Epithelial cell of proximal tubule (primary cell): ENCODE data around the gene LIG3. TPM values are rescaled to one million over a fixed set of nuclear protein-coding genes. Genes with fewer than 3 reads are reported as not detected.
"Not testable (repeated sequence)": the region's sequence is repeated elsewhere in the genome, so short reads cannot be mapped to it uniquely, and the experiment has no call there.

ENCODE experiments used
- DNase-seq: peaks from one replicate; pipeline ENCODE4 v3.0.0-alpha.2; 2011; ENCODE audit warnings: low read depth
- H3K4me3 ChIP-seq: 2 replicates; pipeline ENCODE4 v1.5.1; 2011; ENCODE audit warnings: low read depth, mild to moderate bottlenecking, low read length
- total RNA-seq: library from RNA; depleted of rRNA; stranded (reverse); fragments of >200 nt; gene quantifications from 2 replicates; pipeline ENCODE4 v1.2.3, GENCODE V29; 2015
- TF ChIP-seq, protein P1 (sequence below): conservative IDR thresholded peaks from 2 replicates; pipeline ENCODE4 v1.5.1; 2012; ENCODE audit warnings: low read depth, mild to moderate bottlenecking, low read length

The LIG3 gene
- 36.2 and 40.9 TPM in 2 replicates for total RNA-seq

DNA sequence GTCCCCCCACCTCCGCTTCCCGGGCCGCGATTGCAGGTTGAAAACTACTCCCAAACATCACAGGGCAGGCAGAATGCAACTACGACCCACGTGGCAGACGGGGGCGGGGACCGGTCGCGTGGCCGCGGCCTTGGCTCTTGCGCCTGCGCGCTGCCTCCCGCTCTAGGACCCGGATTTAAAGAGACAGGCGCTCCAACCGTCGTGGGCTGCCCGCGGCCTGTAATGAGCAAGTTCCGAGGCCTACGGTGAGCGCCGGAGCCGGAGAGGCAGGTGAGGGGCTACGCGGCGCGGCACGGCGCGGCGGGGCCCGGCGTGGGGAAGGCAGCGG is at the start of gene LIG3:
Gene LIG3, plus strand, starts transcription at position 160 of the 328 bp plus-strand sequence. CDS start 2,494 bp downstream, outside the sequence.
- TF ChIP-seq, protein P1, sequence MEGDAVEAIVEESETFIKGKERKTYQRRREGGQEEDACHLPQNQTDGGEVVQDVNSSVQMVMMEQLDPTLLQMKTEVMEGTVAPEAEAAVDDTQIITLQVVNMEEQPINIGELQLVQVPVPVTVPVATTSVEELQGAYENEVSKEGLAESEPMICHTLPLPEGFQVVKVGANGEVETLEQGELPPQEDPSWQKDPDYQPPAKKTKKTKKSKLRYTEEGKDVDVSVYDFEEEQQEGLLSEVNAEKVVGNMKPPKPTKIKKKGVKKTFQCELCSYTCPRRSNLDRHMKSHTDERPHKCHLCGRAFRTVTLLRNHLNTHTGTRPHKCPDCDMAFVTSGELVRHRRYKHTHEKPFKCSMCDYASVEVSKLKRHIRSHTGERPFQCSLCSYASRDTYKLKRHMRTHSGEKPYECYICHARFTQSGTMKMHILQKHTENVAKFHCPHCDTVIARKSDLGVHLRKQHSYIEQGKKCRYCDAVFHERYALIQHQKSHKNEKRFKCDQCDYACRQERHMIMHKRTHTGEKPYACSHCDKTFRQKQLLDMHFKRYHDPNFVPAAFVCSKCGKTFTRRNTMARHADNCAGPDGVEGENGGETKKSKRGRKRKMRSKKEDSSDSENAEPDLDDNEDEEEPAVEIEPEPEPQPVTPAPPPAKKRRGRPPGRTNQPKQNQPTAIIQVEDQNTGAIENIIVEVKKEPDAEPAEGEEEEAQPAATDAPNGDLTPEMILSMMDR = no peak
- H3K4me3 ChIP-seq = peak within 1 kb of the TSS; percentile 93
- DNase-seq = no peak

DNA sequence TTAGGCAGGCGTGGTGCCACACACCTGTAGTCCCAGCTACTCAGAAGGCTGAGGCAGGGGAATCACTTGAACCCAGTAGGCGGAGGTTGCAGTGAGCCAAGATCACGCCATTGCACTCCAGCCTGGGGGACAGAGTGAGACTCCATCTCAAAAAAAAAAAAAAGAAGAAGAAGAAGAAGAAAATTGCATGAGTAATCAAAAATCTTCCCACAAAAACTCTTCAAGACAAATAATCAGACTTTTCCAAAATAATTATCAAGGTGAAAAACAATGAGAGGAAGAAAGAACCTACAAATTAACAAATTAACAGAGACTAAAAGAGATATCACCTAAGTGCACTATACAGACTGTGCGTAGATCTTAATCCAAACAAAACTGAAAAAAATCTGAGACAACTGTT is 29.5 kb upstream of the LIG3 start:
- H3K4me3 ChIP-seq, DNase-seq: not testable (repeated sequence)

DNA sequence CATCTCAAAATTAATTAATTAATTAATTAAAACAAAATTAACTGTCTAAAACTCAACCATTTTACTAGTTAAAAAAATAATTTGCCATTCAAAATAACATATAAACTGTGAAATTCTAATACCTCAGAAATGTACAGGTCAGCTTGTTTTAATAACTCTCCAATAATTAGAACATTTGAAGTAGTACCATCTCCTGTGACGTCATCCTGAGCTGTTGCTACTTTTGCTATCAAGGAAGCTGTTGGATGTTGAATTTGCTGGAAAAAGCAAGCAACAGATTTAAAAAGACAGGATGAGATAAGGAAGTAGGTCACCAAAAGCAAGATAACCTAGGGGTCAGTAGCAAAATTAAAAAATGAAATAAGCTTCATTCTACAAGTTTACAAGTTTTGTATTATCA is 21.9 kb upstream of the LIG3 start:
- no peak overlapping the region for H3K4me3 ChIP-seq
- DNase-seq = no peak
- TF ChIP-seq, protein P1 = no peak

DNA sequence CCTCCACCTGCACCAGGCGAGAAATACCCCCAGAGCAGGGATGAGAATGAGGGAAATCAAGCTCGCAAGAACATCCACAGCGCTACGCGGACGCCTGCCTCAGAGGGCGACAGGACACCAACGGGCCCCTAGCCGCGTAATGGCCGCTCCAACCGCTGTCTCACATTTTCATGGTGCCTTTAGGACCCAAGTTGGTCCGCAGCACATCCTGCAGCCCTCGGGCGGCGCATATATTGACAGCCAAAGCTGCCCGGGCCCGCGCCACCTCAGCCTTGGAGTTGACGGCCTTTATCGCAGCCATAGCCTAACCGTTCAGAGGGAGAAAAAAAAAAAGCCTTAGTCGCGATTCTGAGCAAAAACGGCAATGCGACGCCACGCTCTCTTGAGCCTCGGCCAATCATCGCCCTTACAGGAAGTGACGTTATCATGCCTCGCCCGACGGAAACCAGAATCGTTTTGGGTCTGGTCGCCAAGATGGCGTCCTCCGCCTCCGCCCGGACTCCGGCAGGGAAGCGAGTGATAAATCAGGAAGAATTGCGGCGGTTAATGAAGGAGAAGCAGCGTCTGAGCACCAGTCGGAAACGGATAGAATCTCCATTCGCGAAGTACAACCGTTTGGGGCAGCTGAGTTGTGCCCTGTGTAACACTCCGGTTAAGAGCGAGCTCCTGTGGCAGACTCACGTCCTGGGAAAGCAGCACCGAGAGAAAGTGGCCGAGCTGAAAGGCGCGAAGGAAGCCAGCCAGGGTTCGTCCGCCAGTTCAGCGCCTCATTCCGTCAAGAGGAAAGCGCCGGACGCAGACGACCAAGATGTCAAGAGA is 19.0 kb upstream of the LIG3 start, which contains the start of the genes CCT6B and ZNF830:
Gene CCT6B, minus strand, starts transcription at position 368 of the 819 bp plus-strand sequence. Its CDS starts 67 bp downstream, at position 301.
Gene ZNF830, plus strand, starts transcription at position 448 of the 819 bp plus-strand sequence. Its CDS starts 27 bp downstream, at position 475.
- peak within 1 kb of the TSS; percentile 87 for H3K4me3 ChIP-seq
- peak; percentile 71 for DNase-seq
- TF ChIP-seq, protein P1 = no peak

DNA sequence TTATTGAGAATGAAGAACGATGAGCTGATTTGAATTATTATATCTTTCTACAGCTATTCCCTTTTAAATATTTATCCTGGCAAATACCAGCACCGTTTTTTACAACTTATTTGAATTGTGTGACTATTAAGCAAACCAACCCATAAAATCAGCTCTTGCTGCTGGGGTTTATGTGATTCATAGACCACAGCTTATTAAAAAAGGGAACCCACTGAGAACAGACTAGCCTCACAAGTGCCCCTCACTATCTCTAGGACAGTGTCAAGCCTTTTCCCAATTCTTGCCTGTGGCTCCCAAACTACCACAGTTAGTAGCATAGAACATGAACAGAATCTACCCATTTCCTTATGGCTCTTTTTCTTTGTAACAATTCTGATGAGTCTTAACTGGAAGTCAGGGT is 6.1 kb upstream of the LIG3 start:
- TF ChIP-seq, protein P1 = no peak
- DNase-seq = no peak
- no peak overlapping the region for H3K4me3 ChIP-seq

DNA sequence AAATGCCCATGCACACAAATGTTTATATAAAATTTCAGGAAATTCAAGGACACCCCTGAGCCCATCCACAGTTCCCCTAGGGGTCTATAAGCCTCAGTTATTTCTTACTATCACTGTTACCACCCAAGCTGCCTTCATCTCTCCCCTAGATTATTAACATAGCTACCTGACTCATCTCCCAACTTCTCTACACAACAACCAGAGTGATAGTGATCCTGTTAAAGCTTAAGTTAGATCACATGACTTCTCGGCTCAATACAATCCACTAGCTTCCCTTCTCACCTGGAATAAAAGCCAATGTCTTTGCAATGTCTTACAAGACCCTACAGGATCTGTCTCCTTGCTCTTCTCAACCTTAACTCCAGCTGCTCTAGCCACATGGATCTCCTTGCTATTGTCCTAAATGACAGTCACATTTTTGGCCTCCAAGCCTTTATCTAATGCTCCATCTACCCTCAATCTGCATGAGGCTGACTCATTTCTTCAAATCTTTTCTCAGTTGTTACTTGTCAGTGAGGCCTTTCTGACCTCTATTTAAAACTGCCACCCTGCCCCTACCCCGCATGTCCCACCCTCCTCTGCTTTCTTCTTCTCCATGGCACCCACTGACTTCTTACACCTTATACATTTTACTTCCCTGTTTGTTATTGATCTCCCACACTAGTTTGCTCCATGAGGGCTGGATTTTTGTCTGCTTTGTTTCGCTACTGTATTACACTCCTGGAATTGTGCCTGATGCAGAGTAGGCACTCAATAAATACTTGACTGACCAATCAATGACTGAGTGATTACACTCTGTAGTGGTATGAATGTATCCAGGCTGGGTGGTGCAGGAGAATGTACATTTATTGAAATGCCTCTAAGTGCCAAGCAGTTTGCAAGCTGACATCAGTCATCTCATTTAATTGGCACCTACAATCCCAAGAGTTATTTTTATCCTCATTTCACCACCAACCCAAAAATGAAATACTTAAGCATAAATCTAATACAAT is 5.2 kb upstream of the LIG3 start:
- no peak for DNase-seq
- TF ChIP-seq, protein P1 = no peak
- no peak overlapping the region for H3K4me3 ChIP-seq

DNA sequence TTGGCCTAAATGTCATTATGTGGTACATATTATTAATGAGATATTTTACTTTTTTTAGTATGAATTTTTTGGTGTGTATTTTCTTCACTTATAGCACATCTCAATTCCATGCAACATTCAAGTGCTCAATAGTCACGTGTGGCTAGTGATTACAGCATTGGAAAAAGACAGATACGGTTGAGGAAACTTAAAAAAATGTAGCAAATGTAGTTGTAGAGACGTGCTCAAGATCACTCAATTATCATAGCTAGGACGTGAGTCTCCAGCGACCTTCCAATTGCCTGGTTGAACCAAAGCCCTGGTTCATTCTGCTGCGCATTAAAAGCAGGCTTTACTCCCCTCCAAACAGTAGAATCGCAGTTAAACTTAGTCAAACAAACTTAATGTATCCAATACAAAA is 1.2 kb upstream of the LIG3 start:
- H3K4me3 ChIP-seq = no peak overlapping the region
- TF ChIP-seq, protein P1 = no peak
- DNase-seq = no peak
